ENCODE results near the gene CCDC70. TPM values are rescaled to one million over a fixed set of nuclear protein-coding genes. Genes with fewer than 3 reads are reported as not detected.

Gene CCDC70
- total RNA-seq, 1 experiment from 2014 or later, result not detected

GRCh38 chr13:51843529-51843928 lies 18.2 kb upstream of the CCDC70 start:
- no TSS peak for BruUV-seq (replicated peaks)
- H3F3A ChIP-seq (ENCODE audit: low read length, unreplicated experiment), result no peaks in the 10 kb centered on the region
- H3K79me2 ChIP-seq (ENCODE audit: low read length), result no peaks in the 10 kb centered on the region
- intact Hi-C loops (cut with micrococcal nuclease), result no loop called here
- POLR2A ChIA-PET (ENCODE audit: unreplicated experiment), result no interaction called here
- no peaks in the 10 kb centered on the region; the same call in 1 of the 2 replicates for H3K36me3 ChIP-seq (ENCODE audit: low read depth, low read length)
- no peaks in the 10 kb centered on the region for H3K9me2 ChIP-seq (replicated peaks; ENCODE audit: low read length)
- no peaks in the 10 kb centered on the region for H4K20me1 ChIP-seq (ENCODE audit: low read length)
- H3K9ac ChIP-seq (ENCODE audit: low read length), result no peak overlapping the region
- TF ChIP-seq EZH2phosphoT487 (IDR thresholded peaks at IDR 0.05; ENCODE audit: borderline replicate concordance, low read length) (no peak), EZH2 (IDR thresholded peaks at IDR 0.05; ENCODE audit: low read length, unreplicated experiment) (no peak)
- TF ChIP-seq, protein P1, sequence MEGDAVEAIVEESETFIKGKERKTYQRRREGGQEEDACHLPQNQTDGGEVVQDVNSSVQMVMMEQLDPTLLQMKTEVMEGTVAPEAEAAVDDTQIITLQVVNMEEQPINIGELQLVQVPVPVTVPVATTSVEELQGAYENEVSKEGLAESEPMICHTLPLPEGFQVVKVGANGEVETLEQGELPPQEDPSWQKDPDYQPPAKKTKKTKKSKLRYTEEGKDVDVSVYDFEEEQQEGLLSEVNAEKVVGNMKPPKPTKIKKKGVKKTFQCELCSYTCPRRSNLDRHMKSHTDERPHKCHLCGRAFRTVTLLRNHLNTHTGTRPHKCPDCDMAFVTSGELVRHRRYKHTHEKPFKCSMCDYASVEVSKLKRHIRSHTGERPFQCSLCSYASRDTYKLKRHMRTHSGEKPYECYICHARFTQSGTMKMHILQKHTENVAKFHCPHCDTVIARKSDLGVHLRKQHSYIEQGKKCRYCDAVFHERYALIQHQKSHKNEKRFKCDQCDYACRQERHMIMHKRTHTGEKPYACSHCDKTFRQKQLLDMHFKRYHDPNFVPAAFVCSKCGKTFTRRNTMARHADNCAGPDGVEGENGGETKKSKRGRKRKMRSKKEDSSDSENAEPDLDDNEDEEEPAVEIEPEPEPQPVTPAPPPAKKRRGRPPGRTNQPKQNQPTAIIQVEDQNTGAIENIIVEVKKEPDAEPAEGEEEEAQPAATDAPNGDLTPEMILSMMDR (conservative IDR thresholded peaks at IDR 0.05; ENCODE audit: low read depth, low read length), result no peak
- H3K4me2 ChIP-seq (ENCODE audit: low read length), result no peak overlapping the region
- ATAC-seq (no peak), DNase-seq (no peak)
- H3K9me3 ChIP-seq (ENCODE audit: low read length), result no peaks in the 10 kb centered on the region
- CTCF ChIA-PET, result no interaction called here
- H3K27me3 ChIP-seq (ENCODE audit: low read length), result no peaks in the 10 kb centered on the region
- peaks cover 6% of the 10 kb centered on the region for H3K4me1 ChIP-seq (ENCODE audit: insufficient read depth, low read length)
- H3K27ac ChIP-seq (ENCODE audit: low read length), result no peak overlapping the region
- no peak overlapping the region for H3K4me3 ChIP-seq (ENCODE audit: low read length)
- H2AFZ ChIP-seq (ENCODE audit: low read length), result no peak overlapping the region

DNA sequence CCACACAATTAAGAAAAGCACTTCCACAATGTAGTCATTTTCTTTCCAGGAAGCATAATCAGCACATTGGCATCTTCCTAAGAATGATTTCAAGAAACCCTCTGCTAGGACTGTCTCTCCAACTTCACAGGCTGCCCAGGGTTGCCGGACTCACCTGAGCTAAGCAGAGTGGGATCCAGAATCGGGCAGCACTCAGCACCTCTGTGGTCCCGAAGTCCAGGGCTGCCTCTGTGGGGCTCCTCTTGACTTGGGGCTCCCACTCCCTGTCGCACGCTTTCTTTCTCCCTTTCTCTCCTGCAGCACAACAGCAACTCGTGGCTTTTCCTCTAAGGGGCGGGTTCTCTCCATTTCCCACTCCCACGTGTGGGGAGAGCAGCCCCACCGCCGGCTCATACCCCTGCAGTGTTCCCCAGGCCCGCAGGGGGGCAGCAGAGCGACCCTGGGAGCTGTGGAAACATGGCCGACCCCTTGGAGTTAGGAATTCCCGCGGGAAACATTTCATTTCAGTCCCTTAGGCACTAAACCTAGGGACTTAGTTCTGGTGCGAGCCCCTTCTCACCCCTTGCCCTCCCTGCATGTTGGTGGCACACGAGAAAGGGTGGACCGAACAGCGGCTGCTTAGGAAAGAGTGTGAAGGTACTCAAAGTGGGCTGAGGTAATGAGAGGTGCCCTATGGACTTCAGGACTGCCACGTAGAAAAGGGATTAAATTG lies 16.8 kb upstream of the CCDC70 start, which contains the start of gene TMEM272:
TSS of gene TMEM272 (minus strand) at position 316 of the 712 bp plus-strand sequence. CDS start 6,647 bp downstream, outside the sequence.
- no peak within 1 kb of the TSS for H3K4me3 ChIP-seq (ENCODE audit: low read length)
- peaks cover 18% of the 10 kb centered on the region for H3K4me1 ChIP-seq (ENCODE audit: insufficient read depth, low read length)
- H3K79me2 ChIP-seq (ENCODE audit: low read length), result no peaks in the 10 kb centered on the region
- no peak within 1 kb of the TSS for H3K27ac ChIP-seq (ENCODE audit: low read length)
- H3K9me2 ChIP-seq (replicated peaks; ENCODE audit: low read length), result no peaks in the 10 kb centered on the region
- no peaks in the 10 kb centered on the region for H3F3A ChIP-seq (ENCODE audit: low read length, unreplicated experiment)
- H2AFZ ChIP-seq (ENCODE audit: low read length), result 0 out of 2 replicates have a peak within 1 kb of the TSS, but pooled peaks have one; percentile 30
- no peaks in the 10 kb centered on the region for H3K9me3 ChIP-seq (ENCODE audit: low read length)
- no peaks in the 10 kb centered on the region for H3K27me3 ChIP-seq (ENCODE audit: low read length)
- intact Hi-C loops (cut with micrococcal nuclease), result no loop called here
- H4K20me1 ChIP-seq (ENCODE audit: low read length), result no peaks in the 10 kb centered on the region
- H3K36me3 ChIP-seq (ENCODE audit: low read depth, low read length), result no peaks in the 10 kb centered on the region; the same call in 1 of the 2 replicates
- no peak within 1 kb of the TSS for H3K4me2 ChIP-seq (ENCODE audit: low read length)
- no TSS peak for BruUV-seq (replicated peaks)
- DNase-seq (peak; percentile 34), ATAC-seq (0 out of 2 replicates have a peak, but pooled peaks have one; percentile 19)
- H3K9ac ChIP-seq (ENCODE audit: low read length), result no peak within 1 kb of the TSS
- TF ChIP-seq EZH2phosphoT487 (IDR thresholded peaks at IDR 0.05; ENCODE audit: borderline replicate concordance, low read length) (no peak), EZH2 (IDR thresholded peaks at IDR 0.05; ENCODE audit: low read length, unreplicated experiment) (no peak)
- TF ChIP-seq, protein P1 (conservative IDR thresholded peaks at IDR 0.05; ENCODE audit: low read depth, low read length), result peak; percentile 71
- ChIA-PET CTCF (interaction anchor here (0.6 kb wide), 1 partner anchor 16 kb away, joined by 3 read pairs; no protein-coding TSS in a partner anchor), POLR2A (ENCODE audit: unreplicated experiment) (no interaction called here)
